Stimulated activated CD4-positive, alpha-beta T cell treated with anti-CD3 and anti-CD28 coated beads, Interleukin-4, amount 100 ng/mL, for 4 hours (primary cell): ENCODE results near the gene SRGAP3.
"Not testable (repeated sequence)": the region's sequence is repeated elsewhere in the genome, so short reads cannot be mapped to it uniquely, and the experiment has no call there.

ENCODE experiments used
- DNase-seq, 2 experiments: peaks; one replicate each; pipeline ENCODE4 v3.0.0-alpha.2; 2020

Gene SRGAP3

GRCh38 chr3:9249273-9250192 lies at the start of gene SRGAP3:
Gene SRGAP3, minus strand, starts transcription at chr3:9249646. Its CDS starts 695 bp downstream, at chr3:9248951.
- DNase-seq: peak; percentile 62 to 71

- DNase-seq: no peak
Observed at GRCh38 chr3:9298236-9298635, 48.8 kb upstream of the SRGAP3 start.

- DNase-seq: no peak
Observed at GRCh38 chr3:9296241-9296640, 46.8 kb upstream of the SRGAP3 start.

GRCh38 chr3:9295007-9295406 lies 45.6 kb upstream of the SRGAP3 start:
- no peak for DNase-seq

- not testable (repeated sequence) for DNase-seq
Observed at GRCh38 chr3:9293953-9294352, 44.5 kb upstream of the SRGAP3 start.

GRCh38 chr3:9293076-9293475 lies 43.6 kb upstream of the SRGAP3 start:
- DNase-seq: no peak

- DNase-seq: no peak
Observed at GRCh38 chr3:9292516-9292915, 43.1 kb upstream of the SRGAP3 start.

- no peak for DNase-seq
Observed at GRCh38 chr3:9291821-9292410, 42.5 kb upstream of the SRGAP3 start.

GRCh38 chr3:9290566-9290965 lies 41.1 kb upstream of the SRGAP3 start:
- DNase-seq: no peak

- DNase-seq: not testable (repeated sequence)
Observed at GRCh38 chr3:9281533-9281932, 32.1 kb upstream of the SRGAP3 start.

- DNase-seq: no peak
Observed at GRCh38 chr3:9280451-9281219, 31.2 kb upstream of the SRGAP3 start.

GRCh38 chr3:9279966-9280365 lies 30.5 kb upstream of the SRGAP3 start:
- DNase-seq: no peak

GRCh38 chr3:9278498-9278897 lies 29.1 kb upstream of the SRGAP3 start:
- no peak for DNase-seq

- no peak for DNase-seq
Observed at GRCh38 chr3:9278085-9278484, 28.6 kb upstream of the SRGAP3 start.

- no peak for DNase-seq
Observed at GRCh38 chr3:9276761-9277370, 27.4 kb upstream of the SRGAP3 start.

GRCh38 chr3:9271903-9272302 lies 22.5 kb upstream of the SRGAP3 start:
- no peak for DNase-seq

GRCh38 chr3:9270704-9271103 lies 21.3 kb upstream of the SRGAP3 start:
- DNase-seq: no peak

GRCh38 chr3:9266716-9267115 lies 17.3 kb upstream of the SRGAP3 start:
- DNase-seq: no peak

GRCh38 chr3:9260305-9260704 lies 10.9 kb upstream of the SRGAP3 start:
- DNase-seq: no peak

GRCh38 chr3:9257092-9257491 lies 7.6 kb upstream of the SRGAP3 start:
- DNase-seq: no peak

- no peak for DNase-seq
Observed at GRCh38 chr3:9255976-9256375, 6.5 kb upstream of the SRGAP3 start.

- DNase-seq: no peak
Observed at GRCh38 chr3:9254764-9255163, 5.3 kb upstream of the SRGAP3 start.

- DNase-seq: no peak
Observed at GRCh38 chr3:9253327-9253726, 3.9 kb upstream of the SRGAP3 start.
